Erythroblast (primary cell): ENCODE data around the gene TUBB2A.

Source experiments
- GATA1 ChIP-seq: IDR thresholded peaks from 2 replicates; pipeline ENCODE4 v1.6.1; 2011; ENCODE audit warnings: low read depth, mild to moderate bottlenecking, control low read depth, low read length, moderate library complexity
- POLR2A ChIP-seq: IDR thresholded peaks from 2 replicates; pipeline ENCODE4 v1.6.1; 2011; ENCODE audit warnings: mild to moderate bottlenecking, low read length

DNA sequence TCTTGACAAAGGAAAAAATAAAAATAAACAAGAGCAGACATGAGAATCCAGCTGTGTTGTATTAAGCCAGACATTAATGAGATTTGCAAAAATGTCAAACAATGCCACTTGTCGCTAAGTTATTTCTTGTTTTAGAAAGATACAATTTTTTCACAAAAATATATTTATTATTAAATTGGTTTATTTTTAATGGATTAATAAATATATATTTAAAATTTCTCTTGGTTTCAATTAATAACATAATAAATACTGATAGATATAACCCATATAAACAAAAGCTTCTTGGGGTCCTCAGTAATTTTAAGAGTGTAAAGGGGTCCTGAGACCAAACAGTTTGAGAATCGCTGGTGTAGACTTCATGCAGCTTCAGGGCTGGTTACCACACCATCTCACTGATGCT is 44.0 kb upstream of the TUBB2A start:
- TF ChIP-seq POLR2A (no peak), GATA1 (no peak)
